Endothelial cell of umbilical vein (primary cell): ENCODE results near the gene KLHL6. TPM values are rescaled to one million over a fixed set of nuclear protein-coding genes. Genes with fewer than 3 reads are reported as not detected.
A peak's percentile ranks its signal among the peaks of the same experiment; 100 is the strongest.

Experiments
- BruUV-seq: library from RNA; stranded (reverse); fragments of 400-500 nt; replicated peaks from 2 replicates; lab custom pipeline; 2021; lab: Mats Ljungman, UMichigan
- CTCF ChIA-PET: fragments of 300-600, 350-600 bp; sonication (Branson Sonifier 250); formaldehyde crosslinking; loops from one replicate; lab custom pipeline; 2021; ENCODE audit warnings: antibody characterized with exemption, inconsistent platforms; lab: Charles Lee
- POLR2A ChIA-PET: fragments of 300-600, 350-600 bp; sonication (Branson Sonifier 250); formaldehyde crosslinking; loops from one replicate; lab custom pipeline; 2021; ENCODE audit warnings: antibody characterized with exemption, inconsistent platforms; lab: Charles Lee
- DNase-seq: peaks from one replicate; pipeline ENCODE4 v3.0.0-alpha.2; 2011; ENCODE audit warnings: low read depth, low spot score
- FAIRE-seq: peaks from 2 replicates; lab custom pipeline; 2011; peaks lifted over from hg19 to GRCh38; lab: Jason Lieb, UNC
- H2AFZ ChIP-seq: 2 replicates; pipeline ENCODE4 v1.6.0; 2012; ENCODE audit warnings: low read depth, low read length, control low read depth, inconsistent platforms
- H3K27ac ChIP-seq: 2 replicates; pipeline ENCODE4 v1.5.1; 2011; ENCODE audit warnings: low read depth, mild to moderate bottlenecking, control low read depth, low read length, moderate library complexity; ENCODE audit not compliant: insufficient read depth
- H3K27me3 ChIP-seq, 2 experiments: 2 replicates each; pipeline versions ENCODE4 v1.6.0 to v1.6.1; 2011; ENCODE audit warnings: low read length in 2 of 2, mixed read lengths in 1 of 2; ENCODE audit not compliant: control insufficient read depth in 2 of 2, insufficient read depth in 2 of 2
- H3K36me3 ChIP-seq, 2 experiments: 2 replicates in 1 of 2; 3 replicates in 1 of 2; pipeline ENCODE4 v1.5.1; 2011; ENCODE audit warnings: low read length in 2 of 2, mild to moderate bottlenecking in 1 of 2, moderate library complexity in 1 of 2; ENCODE audit not compliant: control insufficient read depth in 2 of 2, insufficient read depth in 2 of 2; ENCODE audit errors: extremely low read depth in 1 of 2
- H3K4me1 ChIP-seq: 3 replicates; pipeline ENCODE4 v1.5.1; 2011; ENCODE audit warnings: mild to moderate bottlenecking, low read length; ENCODE audit not compliant: control insufficient read depth, insufficient read depth; ENCODE audit errors: extremely low read depth
- H3K4me2 ChIP-seq: 2 replicates; pipeline ENCODE4 v1.6.1; 2011; ENCODE audit warnings: low read length, control low read depth, mixed read lengths; ENCODE audit not compliant: insufficient read depth
- H3K4me3 ChIP-seq, 3 experiments: fragments of 200-600 bp in 1 of 3; sonication (generic), shearing (Covaris generic) in 1 of 3; replicated peaks in 1 of 3; 2 replicates each; pipeline ENCODE4 v1.5.1; 2011 to 2016; ENCODE audit warnings: control low read depth in 3 of 3, low read length in 3 of 3, mild to moderate bottlenecking in 2 of 3, inconsistent platforms in 1 of 3, low read depth in 1 of 3, moderate library complexity in 1 of 3; ENCODE audit not compliant: insufficient read depth in 1 of 3
- H3K79me2 ChIP-seq: 2 replicates; pipeline ENCODE4 v1.6.0; 2012; ENCODE audit warnings: low read length, inconsistent platforms; ENCODE audit not compliant: control insufficient read depth, insufficient read depth
- H3K9ac ChIP-seq: replicated peaks from 2 replicates; pipeline ENCODE3; 2011; ENCODE audit warnings: low read length, control low read depth; ENCODE audit not compliant: insufficient read depth; ENCODE audit errors: extremely low read depth
- H3K9me1 ChIP-seq: replicated peaks from 3 replicates; pipeline ENCODE4 v1.6.0; 2011; ENCODE audit warnings: mild to moderate bottlenecking, low read length; ENCODE audit not compliant: control insufficient read depth, insufficient read depth; ENCODE audit errors: extremely low read depth
- H3K9me3 ChIP-seq: replicated peaks from 2 replicates; pipeline ENCODE4 v1.5.1; 2012; ENCODE audit warnings: low read length, inconsistent platforms; ENCODE audit not compliant: control insufficient read depth, insufficient read depth
- H4K20me1 ChIP-seq: replicated peaks from 2 replicates; pipeline ENCODE3; 2011; ENCODE audit warnings: mild to moderate bottlenecking, low read length; ENCODE audit not compliant: control insufficient read depth, insufficient read depth; ENCODE audit errors: extremely low read depth
- EZH2 ChIP-seq: IDR thresholded peaks from 2 replicates; pipeline ENCODE4 v1.6.1; 2012; ENCODE audit warnings: borderline replicate concordance, low read depth, mild to moderate bottlenecking, moderate library complexity, low read length, inconsistent platforms; ENCODE audit not compliant: severe bottlenecking
- FOS ChIP-seq: IDR thresholded peaks from 2 replicates; pipeline ENCODE4 v1.6.1; 2011; ENCODE audit warnings: mild to moderate bottlenecking, low read length, moderate library complexity, borderline replicate concordance; ENCODE audit not compliant: insufficient read depth
- GATA2 ChIP-seq: IDR thresholded peaks from 2 replicates; pipeline ENCODE4 v1.7.0; 2011; ENCODE audit warnings: low read depth, mild to moderate bottlenecking, moderate library complexity, mixed read lengths, low read length; ENCODE audit not compliant: insufficient read length, insufficient read depth
- JUN ChIP-seq: IDR thresholded peaks from 2 replicates; pipeline ENCODE4 v1.6.1; 2011; ENCODE audit warnings: borderline replicate concordance, low read depth; ENCODE audit not compliant: insufficient read length, insufficient read depth
- MYC ChIP-seq: IDR thresholded peaks from one replicate; pipeline ENCODE4 v1.6.1; 2011; ENCODE audit warnings: mild to moderate bottlenecking, low read depth, low read length
- POLR2A ChIP-seq: IDR thresholded peaks from 2 replicates; pipeline ENCODE4 v1.6.1; 2012; ENCODE audit warnings: low read depth, mild to moderate bottlenecking, control low read depth, low read length
- POLR2AphosphoS5 ChIP-seq: IDR thresholded peaks from 2 replicates; pipeline ENCODE4 v1.6.1; 2012; ENCODE audit warnings: low read depth, mild to moderate bottlenecking, control low read depth, low read length, moderate library complexity; ENCODE audit not compliant: insufficient read depth
- dilution Hi-C: fragments of 300-500 bp; cut with MboI; formaldehyde crosslinking; loops from one replicate; pipeline ENCODE4 v1.15.0; 2019; ENCODE audit warnings: low sequenced_read_pairs; ENCODE audit not compliant: extremely low pct_ligation_motif_present
- intact Hi-C: fragments of 100-400 bp; cut with micrococcal nuclease; formaldehyde crosslinking; loops from one replicate; pipeline ENCODE4 v1.10.0; 2022
- polyA plus RNA-seq, 4 experiments: library from polyadenylated mRNA; depleted of rRNA in 3 of 4; stranded (reverse) in 3 of 4; unstranded in 1 of 4; fragments of >200 nt; gene quantifications; 2 replicates each; pipeline versions ENCODE4 v1.2.1 to v1.2.3, GENCODE V29; 2011 to 2012; ENCODE audit warnings: missing spikeins in 1 of 4
- total RNA-seq: library from RNA; stranded (reverse); gene quantifications from 2 replicates; pipeline ENCODE4 v1.2.3, GENCODE V29; 2021
- TF ChIP-seq, protein P1 (sequence below), 2 donors: IDR thresholded peaks; 1 replicate in 1 of 2; 2 replicates in 1 of 2; pipeline ENCODE4 v1.5.1; 2011; ENCODE audit warnings: low read length in 2 of 2, mild to moderate bottlenecking in 2 of 2, moderate library complexity in 2 of 2, control low read depth in 1 of 2, inconsistent platforms in 1 of 2, low read depth in 1 of 2; ENCODE audit not compliant: insufficient read depth in 1 of 2; ENCODE audit errors: extremely low read depth in 1 of 2
- TF ChIP-seq, protein P2 (sequence below): IDR thresholded peaks from 2 replicates; pipeline ENCODE4 v1.6.1; 2011; ENCODE audit not compliant: insufficient read depth, insufficient read length

Gene KLHL6
- total and polyA plus RNA-seq, 2 donors (not counting 3 experiments of a cell fraction or from before 2014, with no cell fraction given) = 5.7 to 12.6 TPM

DNA sequence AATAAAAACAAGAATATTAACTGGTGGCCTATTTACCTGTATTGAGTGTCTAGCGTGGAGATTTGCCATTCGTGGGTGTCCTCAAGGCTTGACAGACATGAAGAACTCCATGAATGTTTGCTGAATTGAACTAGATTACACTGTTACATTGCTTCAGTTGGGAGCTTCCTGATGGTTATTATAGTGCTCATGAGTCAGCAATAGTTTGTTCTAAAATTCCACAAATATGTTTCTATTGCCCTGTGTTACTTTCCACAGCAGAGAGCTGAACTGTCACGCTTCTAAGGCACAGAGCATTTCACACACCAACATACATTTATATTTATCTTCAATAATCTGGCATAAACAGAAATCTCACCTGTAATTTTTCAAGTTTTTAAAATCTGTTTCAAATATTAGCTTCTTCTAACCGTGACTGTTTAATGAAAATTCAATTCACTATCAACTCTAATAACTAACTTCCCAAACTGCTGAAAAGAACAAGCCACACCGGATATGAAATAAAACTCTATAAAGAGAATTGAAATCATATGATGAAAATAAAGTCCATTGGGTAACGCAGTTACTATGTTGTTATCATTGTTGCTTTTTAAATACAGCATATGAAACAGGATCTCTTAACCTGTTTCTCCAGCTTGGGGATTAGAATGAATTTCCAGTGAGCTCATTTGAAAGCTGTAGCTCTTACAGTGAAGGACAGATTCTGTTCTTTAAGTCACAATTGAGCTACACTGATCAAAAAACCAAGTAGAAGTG lies 65.9 kb downstream of the KLHL6 start:
- ChIA-PET CTCF (interaction anchor here (1.0 to 4.4 kb wide), 7 partner anchors 10 to 278 kb away, joined by 3 to 29 read pairs (median 3); partner anchors contain the start of gene KLHL24), POLR2A (no interaction called here)
- no peaks in the 10 kb centered on the region for H3K9me3 ChIP-seq
- no peak overlapping the region for H3K27ac ChIP-seq
- H3K4me3 ChIP-seq = no peak overlapping the region
- peaks cover 6% of the 10 kb centered on the region for H3K4me1 ChIP-seq
- H3K4me2 ChIP-seq = no peak overlapping the region
- no TSS peak for BruUV-seq
- FAIRE-seq (peak; percentile 85), DNase-seq (no peak)
- peaks cover 0 to 3% of the 10 kb centered on the region in 2 experiments for H3K36me3 ChIP-seq
- no peak overlapping the region for H3K9ac ChIP-seq
- H2AFZ ChIP-seq = no peak overlapping the region
- H3K9me1 ChIP-seq = no peaks in the 10 kb centered on the region
- no peaks in the 10 kb centered on the region for H4K20me1 ChIP-seq
- no peaks in the 10 kb centered on the region for H3K79me2 ChIP-seq
- TF ChIP-seq GATA2 (no peak), EZH2 (no peak), POLR2AphosphoS5 (no peak), JUN (no peak), POLR2A (no peak), FOS (no peak), MYC (no peak)
- TF ChIP-seq, protein P1, sequence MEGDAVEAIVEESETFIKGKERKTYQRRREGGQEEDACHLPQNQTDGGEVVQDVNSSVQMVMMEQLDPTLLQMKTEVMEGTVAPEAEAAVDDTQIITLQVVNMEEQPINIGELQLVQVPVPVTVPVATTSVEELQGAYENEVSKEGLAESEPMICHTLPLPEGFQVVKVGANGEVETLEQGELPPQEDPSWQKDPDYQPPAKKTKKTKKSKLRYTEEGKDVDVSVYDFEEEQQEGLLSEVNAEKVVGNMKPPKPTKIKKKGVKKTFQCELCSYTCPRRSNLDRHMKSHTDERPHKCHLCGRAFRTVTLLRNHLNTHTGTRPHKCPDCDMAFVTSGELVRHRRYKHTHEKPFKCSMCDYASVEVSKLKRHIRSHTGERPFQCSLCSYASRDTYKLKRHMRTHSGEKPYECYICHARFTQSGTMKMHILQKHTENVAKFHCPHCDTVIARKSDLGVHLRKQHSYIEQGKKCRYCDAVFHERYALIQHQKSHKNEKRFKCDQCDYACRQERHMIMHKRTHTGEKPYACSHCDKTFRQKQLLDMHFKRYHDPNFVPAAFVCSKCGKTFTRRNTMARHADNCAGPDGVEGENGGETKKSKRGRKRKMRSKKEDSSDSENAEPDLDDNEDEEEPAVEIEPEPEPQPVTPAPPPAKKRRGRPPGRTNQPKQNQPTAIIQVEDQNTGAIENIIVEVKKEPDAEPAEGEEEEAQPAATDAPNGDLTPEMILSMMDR (IDR thresholded peaks at IDR 0.05; ENCODE audit: extremely low read depth in 1 of 2, insufficient read depth in 1 of 2, low read depth in 1 of 2, low read length in 2 of 2) = no peak
- TF ChIP-seq, protein P2, sequence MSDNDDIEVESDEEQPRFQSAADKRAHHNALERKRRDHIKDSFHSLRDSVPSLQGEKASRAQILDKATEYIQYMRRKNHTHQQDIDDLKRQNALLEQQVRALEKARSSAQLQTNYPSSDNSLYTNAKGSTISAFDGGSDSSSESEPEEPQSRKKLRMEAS = no peak
- intact Hi-C loops = loop anchor here (1.0 kb wide), 2 partner anchors 66 to 74 kb away; partner anchors contain the start of gene KLHL6
- no peaks in the 10 kb centered on the region for H3K27me3 ChIP-seq
- dilution Hi-C loops = no loop called here
